HG03196 (cell line): Measurements from ENCODE around the gene MAPK6.

Experiments
- ATAC-seq: cut with Tn5 transposase; IDR thresholded peaks from one replicate; pipeline ENCODE4 v1.9.1; 2021; ENCODE audit not compliant: unreplicated experiment

MAPK6 gene

DNA sequence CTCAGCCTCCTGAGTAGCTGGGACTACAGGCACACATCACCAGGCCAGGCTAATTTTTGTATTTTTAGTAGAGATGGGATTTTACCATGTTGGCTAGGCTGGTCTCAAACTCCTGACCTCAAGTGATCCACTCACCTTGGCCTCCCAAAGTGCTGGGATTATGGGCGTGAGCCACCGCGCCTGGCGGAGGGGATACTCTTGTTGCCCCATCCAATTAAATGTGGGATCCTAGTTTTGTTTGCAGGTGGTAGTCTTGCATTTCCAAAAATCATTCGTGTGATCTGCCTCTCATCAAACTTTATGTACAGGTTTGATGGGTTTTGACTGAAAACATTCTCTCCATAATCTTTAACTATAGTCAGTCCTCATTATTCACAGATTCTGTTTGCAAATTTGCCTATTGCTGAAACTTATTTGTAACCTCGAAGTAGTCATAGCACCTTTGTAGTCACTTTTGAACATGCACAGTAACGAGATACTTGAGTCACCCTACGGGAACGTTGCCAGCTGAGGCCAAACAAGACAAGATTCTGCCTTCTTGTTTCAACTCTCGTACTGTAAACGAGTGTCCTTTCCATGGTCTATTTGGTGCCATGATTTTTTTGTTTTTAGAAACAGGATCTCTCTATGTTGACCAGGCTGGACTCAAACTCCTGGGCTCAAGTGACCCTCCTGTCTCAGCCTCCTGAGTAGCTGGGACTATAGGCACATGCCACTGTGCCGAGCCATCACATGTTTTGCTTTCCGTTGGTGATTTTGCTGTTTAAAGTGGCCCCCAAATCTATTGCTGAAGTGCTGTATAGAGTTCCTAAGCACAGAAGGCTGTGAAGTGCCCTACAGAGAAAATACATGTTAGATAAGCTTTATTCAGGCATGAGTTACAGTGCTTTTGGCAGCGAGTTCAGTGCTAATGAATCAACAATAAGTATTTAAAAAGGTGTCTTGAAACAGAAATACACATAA, 8.1 kb upstream of the MAPK6 start:
- ATAC-seq = no peak

DNA sequence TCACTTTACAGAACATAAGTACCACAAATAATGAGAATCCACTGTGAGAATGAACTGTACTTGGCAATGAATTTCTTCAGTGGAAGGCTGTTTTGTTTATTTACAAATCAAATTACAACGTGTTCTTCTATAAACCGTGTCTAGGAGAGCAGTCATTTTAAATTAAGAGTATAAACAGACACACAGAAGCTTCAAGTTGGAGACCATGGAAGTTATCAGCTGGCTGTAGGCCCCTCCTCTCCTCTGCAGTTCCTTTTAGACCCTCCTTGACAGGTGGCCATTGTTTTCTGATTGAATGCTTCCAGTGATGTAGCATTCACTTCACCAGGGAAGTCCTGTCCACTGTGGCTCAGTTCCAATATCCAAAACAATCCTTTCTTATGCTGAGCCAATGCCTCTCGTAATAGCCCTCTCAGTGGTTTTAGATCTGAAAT, 7.3 kb upstream of the MAPK6 start:
- ATAC-seq = no peak

DNA sequence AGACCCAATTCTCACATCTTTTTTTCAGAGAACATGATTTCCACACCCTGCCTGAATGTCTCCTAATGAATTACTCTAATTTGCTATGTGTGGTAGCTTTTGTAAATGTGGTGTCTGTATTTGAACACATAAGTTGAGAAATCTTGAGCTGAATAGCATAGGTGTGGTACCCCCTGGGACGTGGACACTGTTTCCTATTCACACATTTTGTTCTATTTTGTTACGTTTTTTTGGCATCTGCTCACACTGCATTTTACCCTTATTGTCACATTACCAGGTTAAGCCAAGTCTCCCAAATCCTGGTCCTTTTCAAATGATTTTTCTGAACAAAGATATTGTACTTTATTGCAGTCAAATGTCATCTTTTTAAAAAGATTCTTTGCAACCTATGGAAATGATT, 6.8 kb upstream of the MAPK6 start:
- no peak for ATAC-seq

DNA sequence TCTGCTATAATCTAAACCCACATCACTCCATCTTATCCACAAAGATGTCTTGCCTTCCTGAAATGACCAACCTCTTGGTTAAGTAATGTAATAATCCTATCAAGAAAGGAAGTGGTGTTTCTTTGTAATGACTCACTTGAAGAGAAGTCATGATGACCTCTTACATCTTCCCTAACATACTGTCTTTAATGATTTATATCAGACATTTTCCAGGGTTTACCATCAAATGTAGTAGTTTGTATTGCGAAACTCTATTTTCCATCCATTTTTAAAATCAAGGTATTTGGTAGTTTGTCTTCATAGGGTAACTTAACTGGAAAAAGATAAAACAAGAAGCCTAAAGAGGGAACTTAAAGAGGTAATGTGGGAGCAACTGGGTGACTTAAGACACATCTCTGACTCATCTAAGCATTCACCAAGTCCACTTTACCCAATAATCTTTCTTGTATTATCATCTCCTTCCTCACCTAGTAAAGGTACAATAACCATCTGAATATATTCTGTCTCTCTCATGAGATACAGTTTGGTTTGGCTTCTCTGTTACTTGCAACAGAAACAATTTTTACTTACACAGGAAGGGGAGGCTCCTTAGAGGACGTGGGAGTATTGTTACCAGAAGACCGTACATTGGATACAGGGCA, 5.7 kb upstream of the MAPK6 start:
- ATAC-seq = no peak

DNA sequence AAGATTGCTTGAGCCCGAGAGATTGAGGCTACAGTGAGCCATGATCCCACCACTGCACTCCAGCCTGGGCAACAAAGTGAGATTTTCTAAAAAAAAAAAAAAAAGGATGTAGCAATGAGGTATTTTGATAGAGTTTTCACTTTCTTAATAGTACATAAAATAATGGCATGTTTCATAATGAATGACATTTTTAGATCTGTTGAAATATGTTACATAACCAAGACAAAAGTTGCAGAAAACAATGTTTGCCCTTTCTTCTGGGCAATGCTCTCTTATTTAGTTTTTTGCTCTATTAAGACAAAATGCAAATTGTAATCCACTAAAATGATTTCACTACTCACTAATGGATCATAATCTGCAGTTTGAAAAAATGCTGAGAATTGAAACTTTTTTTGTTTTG, 4.4 kb upstream of the MAPK6 start:
- ATAC-seq = no peak

DNA sequence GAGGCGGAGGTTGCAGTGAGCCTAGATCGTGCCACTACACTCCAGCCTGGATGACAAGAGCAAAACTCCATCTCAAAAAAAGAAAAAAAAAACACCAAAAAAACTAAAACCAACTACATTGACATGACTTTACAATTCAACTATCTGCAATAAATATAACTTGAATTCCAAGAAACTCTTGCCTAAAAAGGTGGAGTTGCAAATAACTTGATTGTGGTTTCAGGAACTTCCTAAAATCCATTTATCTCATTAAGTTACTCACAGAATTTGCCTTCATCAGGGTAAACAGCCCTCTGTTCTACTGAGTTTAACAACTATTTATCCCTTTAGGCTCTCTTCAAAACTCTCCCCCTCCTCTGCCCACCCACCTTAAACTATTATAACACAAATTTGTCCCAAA, 2.7 kb upstream of the MAPK6 start:
- no peak for ATAC-seq

DNA sequence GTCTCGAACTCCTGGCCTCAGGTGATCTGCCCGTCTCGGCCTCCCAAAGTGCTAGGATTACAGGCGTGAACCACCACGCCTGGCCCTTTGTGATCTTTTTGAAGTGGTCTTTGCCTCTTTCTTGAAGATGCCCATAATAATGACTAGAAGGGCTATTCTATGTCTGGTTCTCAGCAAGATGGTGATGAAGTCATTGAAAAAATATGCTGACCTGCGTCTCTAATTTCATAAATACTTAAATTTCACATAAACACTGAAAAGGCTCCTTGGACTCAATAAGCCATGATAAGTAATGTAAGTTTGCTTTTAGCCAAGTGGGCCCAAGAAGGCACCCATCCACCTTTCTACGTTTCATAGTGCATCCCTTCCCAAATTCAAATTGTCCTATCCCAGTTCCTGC, 775 bp upstream of the MAPK6 start:
- no peak for ATAC-seq

DNA sequence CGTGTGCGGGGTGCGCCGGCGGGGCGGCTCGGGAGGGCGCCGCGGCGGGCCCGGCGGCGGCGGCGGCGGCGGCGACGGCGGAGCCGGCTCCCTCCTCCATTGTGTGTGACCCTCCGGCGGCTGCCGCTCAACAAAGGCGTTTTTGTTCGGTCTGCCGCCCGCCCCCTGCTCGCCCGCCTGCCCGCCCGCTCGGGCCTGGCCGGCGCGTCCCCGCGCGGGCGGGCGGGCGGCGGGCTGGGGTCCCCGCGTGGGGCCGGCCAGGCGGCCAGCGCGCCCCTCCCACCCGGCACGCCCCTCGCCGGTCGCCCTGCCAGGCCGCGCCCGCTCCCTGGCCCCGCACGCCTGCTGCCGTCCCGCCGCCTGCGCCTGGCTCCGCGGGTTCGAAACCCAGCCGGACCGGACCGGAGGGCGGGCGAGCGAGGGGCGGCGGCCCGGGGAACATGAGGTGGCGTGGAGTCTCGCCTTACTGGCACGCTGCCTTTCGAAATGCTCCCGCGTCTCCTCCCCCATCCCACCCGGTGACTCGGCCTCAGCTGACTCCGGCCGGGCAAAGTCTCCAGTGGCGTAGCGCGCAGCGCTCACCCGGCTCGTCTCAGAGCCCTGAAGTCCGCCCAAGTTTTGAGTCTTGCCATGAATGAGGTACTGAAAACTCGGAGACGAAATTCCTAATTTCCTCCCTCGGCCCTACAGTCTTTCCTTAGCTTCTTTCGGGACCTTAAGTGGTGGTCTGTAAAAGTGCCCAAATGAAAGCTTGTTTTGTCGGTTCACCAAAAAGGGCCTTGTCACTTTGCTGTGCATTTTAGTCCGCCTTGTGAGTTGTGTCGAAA, 588 bp downstream of the MAPK6 start:
- ATAC-seq = peak; percentile 53

DNA sequence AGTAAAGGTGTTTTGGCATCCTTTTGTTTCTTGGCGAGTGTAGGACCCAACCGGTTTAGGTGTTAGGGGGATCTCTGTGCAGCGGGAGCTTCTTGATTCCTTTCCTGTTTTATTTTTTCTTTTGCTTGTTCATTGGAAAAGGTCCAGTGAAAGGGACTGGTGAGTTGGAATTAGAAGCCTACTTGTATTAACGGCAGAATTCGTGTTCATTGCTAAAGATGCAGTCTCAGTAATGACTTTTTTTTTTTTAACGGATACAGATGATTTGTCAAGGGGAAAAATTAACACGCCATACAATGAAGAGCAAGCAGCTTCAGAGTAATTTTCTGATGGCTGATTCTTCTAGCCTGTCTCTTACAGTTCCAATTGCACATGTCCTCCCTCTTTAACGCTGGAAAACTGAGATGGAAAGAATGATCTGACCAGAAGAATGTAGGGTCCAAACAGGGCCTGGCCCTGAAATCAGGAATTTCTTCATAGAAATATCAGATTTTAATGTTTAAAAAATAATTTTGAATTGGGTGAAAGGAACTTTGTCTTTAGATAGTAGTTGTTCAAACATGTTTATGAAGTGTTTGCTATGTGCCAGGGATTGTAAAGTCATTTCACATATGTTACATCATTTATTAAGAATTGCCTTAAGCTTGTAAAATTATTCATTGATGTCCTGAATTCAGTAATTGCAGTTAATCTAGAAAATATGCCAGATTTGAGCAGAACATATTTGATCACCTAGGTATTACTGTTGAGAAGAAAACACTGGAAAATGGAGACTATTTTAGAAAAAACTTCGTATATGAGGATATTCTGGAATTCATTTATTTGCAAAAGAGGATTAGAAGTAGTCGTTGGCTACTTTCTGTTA, 1.4 kb downstream of the MAPK6 start:
- ATAC-seq = no peak

DNA sequence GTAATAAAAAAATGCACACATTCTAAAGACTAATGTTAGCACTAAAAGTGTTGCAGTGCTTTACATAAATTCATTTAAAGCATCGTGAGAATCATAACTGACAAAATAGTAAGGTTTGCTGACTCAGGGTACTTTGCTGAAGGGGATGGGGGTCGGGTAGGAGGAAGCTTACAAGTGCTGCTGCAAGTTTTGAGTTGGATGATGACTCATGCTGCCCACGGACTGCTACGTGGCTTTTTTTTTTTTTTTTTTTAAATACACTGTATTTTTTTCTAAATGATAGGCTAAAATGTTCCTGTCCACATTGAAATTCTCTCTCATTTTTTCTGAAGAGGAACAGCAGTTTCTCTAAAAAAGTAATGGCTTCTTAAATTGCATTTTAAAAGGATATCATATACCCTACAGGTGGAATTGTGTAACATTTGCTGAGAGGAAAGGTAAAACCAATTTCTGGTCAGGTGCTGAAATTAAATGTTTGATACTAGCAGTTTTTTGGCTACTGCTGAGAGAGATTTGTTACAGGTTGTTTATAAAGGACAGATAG, 2.2 kb downstream of the MAPK6 start:
- ATAC-seq = no peak

DNA sequence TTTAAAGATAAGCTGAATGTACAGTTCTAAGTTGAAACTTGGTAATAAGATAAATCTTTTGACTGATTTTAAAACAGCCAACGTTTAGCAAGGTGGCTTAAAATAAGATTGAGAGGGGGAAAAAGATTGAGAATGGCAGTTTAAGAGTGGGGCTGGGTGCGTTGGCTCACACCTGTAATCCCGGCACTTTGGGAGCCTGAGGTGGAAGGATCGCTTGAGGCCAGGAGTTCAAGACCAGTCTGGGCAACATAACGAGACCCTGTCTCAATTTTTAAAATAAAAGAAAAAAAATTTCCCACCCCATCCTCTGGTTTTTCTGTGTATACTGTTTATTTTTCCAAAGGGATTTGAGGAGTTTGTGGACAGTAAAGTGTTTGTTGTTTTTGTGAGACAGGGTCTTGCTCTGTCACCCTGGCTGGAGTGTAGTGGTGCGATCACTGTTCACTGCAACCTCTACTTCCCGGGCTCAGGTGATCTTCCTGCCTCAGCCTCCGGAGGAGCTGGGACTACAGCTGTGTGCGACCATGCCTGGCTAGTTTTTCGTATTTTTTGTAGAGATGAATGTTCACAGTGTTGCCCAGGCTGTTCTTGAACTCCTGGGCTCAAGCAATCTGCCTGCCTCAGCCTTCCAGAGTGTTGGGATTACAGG, 3.0 kb downstream of the MAPK6 start:
- ATAC-seq = no peak

DNA sequence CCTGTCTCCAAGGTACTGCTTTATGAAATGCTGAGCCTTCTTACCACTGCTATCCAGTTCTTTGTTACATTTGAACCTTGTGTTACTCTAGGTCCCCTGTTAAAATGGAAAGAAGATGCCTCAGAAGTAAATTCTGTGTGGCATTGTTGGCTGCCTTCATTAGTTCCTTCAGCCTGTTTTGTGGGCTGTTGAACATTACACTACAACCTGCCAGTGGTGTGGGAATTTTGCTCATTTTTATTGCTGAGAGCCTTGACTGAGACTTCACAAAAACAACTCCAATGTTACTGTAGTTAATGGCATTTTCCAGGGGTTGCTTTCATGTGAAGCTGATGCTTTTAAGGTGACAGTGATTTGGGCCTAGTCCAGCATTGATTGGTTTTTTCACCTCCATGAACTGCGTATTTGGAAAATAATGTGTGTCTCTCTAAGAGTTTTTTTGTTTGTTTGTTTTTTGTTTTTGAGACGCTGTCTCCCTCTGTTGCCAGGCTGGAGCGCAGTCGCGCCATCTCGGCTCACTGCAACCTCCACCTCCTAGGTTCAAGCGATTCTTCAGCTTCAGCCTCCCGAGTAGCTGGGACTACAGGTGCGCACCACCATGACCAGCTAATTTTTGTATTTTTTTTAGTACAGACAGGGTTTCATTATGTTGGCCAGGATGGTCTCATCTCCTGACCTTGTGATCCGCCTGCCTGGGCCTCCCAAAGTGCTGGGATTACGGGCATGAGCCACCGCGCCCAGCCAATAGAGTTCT, 4.3 kb downstream of the MAPK6 start:
- no peak for ATAC-seq

DNA sequence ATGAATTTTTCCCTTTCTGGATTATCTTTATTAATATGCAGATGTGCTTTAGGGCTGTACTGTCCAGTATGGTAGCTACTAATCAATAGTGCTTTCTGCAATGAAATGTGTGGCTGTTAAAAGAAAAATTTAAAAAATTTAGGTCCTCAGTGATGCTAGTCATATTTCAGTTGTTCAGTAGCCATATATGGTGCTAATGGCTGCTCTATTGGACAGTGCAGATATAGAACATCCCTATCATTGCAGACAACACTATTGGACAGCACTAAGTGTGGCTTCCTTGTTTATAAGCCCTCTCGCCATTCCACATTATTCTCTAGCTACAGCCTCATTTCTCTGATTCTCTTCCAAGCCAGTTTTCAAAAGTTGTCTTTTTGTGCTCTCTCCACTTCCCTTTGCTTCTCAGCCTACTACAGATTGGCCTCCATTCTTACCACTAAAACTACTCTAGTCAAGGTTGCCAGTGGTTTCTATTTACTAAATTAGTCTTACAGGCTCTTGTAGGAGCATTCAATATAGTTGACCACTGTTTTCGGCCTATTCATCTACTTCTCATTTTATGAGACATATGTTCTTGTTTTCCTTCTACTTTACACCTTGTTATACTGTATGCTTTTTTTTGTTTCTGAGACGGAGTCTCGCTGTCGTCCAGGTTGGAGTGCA, 9.5 kb downstream of the MAPK6 start:
- no peak for ATAC-seq

DNA sequence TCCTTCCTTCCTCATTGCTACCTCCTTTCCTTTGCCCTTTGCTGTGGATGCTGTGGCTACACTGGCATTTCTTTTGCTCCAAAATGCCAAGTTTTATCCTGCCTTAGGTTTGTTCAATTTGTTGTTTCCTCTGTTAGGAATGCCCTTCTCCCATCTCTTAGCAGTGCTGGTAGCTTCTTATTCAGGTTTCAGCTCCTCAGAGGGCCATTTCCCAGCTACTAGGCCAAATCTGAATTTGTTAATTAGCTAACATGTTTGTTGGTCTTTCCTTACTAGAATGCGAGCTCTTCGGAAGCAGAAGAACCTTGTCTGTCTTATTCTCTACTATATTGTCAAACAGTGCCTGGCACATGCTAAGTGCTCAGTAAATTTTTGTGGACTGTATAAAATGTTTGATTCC, 11.0 kb downstream of the MAPK6 start:
- no peak for ATAC-seq

DNA sequence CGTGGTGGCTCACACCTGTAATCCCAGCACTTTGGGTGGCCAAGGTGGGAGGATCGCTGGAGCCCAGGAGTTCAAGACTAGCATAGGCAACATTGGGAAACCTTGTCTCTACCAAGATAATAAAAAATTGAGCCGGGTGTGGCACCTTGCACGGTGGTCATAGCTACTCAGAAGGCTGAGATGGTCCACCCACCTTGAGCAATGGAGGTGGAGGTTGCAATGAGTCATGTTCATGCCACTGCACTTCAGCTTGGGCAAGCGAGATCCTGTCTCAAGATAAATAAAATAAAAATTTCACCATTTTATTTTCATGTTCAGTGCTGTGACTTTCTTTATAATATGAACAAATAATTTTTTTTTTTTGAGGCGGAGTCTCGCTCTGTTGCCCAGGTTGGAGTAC, 12.5 kb downstream of the MAPK6 start:
- ATAC-seq = no peak

DNA sequence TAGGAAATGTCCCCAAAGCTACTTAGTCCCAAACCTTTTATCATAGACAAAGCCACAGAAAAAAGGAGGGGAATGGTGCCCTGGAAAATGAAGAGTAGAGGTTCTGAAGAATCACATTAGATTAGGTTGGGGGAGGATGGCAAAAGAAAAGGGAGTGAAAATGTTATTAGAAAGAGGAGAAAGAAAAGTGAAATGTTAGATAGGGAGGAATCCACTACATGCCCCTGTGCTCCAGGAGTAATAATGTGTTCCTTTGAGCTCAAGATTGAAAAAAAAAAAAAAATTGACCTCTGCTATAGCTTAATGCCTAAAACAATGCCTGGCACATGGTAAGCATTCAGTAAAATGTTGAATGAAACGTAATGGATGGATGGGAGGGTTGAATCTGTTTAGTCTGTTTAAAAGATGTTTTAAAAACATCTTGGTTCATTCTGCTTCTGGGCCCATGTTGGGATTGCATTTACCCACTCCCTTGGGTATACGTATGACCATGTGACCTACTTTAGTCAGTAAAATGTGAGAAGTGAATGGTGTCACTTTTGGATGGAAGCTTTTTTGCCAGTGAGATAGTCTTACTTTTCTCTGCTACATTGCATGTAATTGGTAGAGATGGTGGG, 19.0 kb downstream of the MAPK6 start:
- no peak for ATAC-seq

DNA sequence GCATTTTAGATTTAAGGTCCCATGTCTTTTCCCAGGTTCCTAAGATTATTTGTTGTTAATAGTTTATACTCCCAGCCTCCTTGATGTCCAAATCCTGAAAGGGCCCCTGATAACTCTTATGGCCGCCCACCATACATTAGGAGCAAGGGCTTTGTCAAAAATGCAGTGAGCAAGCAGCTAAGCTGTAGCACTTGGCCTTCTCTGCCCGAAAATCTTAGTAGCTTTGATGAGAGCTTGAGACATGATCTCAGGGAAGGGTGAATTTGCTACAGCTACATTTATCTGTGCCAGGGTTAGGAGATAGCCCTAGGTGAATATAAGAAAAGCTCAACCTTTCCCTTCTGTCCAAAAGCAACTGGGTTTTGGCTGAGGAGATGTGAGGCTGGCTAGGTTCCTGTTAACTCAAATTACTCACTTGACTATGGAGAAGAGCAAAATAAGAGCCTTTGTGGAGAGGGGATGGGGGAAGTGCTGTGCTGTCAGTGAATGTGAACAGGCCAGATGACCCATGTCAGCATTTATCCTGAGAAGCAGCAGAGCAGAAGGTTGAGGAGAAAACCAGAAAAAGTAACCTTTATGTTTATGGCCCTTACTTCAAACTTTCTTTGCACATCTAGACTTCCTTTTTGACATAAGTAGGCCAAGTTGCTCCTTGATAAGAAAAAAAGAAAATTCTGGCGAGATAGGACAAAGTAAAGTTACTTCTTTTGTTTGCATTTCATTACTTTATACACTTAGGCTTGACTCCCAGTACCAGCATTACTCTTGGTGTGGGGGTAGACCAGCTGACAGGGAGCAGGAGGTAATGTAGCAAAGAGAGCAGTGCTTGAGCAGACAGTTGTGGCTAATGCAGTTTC, 21.1 kb downstream of the MAPK6 start:
- no peak for ATAC-seq
